Measurements from ENCODE around the gene CXCL14. TPM values are rescaled to one million over a fixed set of nuclear protein-coding genes. Genes with fewer than 3 reads are reported as not detected.
"Not testable (repeated sequence)": the region's sequence is repeated elsewhere in the genome, so short reads cannot be mapped to it uniquely, and the experiment has no call there.

CXCL14 gene
- total RNA-seq, 1 donor, result under 0.01 TPM

DNA sequence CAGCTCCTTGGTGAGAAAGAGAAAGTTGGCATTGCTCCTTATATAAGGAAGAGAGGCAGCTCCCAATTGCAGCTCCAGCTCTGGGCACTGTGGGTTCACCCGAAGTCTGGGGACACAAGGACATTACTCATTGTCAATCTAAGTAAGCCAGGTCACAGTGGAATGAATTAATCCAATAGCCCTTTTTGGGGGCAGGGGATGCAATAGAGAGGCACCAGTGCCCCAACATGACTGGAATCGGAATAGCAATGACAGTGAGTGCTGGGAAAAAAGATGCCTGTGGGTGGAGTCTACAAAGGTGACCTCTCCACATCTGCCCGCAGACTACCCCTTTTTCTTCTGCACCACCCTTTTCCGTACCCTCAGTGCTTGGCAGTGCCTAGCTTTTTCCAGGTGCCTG, 31.9 kb downstream of the CXCL14 start:
- DNase-seq (ENCODE audit: low read depth in 2 of 3, low spot score in 2 of 3), result no peak

DNA sequence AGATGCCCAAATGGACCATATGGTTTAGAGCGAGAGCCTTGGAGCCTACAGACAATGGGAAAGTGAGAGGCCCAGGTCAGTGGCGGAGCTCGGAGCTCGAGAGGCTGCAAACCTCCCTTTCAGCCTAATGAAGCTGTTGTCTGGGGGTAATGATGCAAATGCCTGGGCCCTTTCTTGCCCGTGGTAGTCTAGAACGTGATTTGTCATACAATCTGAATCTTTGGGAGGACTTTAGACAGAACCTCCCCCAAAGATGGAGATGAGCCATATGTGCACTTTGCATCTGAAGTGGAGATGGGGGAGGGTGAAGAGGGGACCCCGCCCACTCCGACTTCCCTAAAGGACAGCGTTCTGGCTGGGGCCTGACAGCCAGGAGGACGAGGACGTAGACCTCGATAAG, 32.7 kb downstream of the CXCL14 start:
- DNase-seq (ENCODE audit: low read depth in 2 of 3, low spot score in 2 of 3), result no peak

DNA sequence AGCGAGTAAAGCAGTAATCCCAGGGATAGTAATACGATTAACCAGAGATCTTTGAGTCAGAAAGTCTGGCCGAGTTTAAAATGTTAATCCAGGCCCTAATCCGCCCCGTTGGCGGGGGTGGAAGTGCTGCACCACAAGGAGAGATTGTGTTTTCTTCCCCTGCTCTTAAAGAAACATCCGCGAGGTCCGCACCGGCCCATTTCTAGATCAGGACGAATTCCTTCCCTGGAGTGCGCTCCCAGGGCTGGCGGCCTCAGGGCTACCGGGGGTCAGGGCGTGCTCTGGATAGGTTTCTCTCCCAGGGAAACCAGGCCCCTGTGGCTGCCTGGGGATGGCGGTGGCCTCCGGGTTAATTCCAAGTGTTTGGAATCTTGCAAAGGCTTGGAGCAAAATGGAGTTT, 33.7 kb downstream of the CXCL14 start:
- no peak for DNase-seq (ENCODE audit: low read depth in 2 of 3, low spot score in 2 of 3)

DNA sequence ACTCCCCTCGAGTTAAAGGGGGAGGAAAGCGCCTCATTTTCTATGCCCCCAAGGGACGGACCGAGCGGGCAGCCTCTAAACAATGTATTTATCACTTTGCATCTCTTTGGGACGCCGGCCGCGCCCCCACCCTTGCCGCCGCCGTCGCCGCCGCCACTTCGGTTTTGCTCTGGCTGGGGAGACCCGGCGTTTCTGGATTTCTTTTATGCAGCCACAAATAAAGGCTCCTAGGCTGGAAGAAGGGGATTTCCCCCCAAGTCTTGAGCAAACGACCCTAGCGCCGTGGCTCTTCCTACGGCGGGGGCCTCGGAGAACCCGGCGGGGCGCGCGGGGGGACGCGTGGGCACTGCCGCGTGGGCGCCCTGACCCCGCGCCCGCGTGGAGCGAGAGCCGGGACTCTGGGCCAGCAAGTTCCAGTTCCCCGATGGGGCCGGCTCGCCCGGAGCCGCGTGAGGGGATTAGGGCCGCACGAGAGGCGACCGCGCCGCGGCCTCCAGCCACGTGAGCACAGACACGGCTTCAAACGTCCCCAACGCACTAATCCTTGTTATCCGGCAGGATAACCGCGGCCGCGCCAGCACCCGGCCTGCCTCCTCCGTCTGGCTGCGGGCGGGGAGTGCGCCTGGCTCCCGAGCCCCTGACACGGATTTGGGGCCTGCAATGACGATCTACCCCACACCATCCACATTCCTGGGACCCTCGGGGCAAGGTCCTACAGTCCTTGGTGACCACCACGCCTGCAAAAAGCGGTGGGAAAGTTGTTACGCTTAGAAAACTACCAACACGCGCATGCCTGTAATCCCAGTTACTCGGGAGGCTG, 35.1 kb downstream of the CXCL14 start:
- DNase-seq (ENCODE audit: low read depth in 2 of 3, low spot score in 2 of 3), result peak in 1 of 3 donors; percentile 24

DNA sequence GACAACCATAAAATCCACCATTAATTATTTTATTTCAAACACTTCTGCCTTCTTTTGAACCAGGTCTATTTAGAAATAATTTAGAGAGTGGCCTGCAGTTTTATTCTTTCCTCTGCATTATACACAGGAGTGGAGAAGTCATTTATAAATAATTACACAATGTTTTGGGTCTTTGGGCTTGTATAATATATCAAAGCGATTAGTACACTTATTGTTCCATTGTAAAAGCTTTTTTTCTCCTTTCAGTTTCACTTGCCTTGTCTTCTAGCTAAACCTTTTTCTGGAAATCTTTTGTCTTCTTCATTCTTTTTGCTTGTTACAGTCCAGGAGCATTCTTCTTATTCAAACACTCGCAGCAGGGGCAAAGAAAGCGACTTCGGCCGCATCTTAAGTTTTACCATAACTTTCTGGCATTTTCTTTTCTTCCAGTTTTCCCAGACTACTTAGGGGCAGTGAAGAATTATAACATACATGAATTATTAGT, 35.7 kb downstream of the CXCL14 start:
- DNase-seq (ENCODE audit: low read depth in 2 of 3, low spot score in 2 of 3), result peak in 1 of 3 donors; percentile 48

DNA sequence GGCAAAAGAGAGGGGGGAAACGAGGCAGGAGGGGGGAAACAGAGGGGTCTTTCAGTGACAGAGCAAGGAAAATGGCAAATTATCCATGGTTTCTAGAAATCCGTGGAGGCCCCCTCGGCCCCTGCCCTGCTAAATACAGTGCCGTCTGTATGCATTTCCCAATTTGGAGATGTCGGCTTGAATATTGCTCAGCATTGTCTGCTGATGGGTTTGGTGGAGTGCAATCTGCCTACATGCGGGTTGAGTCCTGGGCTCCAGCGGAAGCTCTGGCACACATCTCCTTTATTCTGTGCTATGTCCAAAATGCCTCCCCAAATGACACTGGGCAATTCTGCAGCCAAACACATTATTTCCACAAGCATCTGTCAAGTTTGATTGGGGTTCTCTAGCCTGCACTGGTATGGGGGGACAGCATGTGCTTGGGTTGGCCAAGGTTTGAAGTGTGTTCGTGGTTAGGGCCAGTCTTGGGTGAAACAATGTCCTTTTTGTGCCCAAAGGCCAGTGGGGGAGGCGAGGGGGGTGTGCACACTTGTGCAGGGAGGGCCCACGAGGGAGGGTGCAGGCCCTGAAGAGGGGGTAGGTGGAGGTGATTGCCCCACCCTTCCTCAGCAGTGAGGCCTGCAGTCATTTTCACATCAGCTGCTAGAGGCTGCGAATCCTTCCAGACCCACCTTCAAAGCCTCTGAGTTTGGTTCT, 36.8 kb downstream of the CXCL14 start:
- no peak for DNase-seq (ENCODE audit: low read depth in 2 of 3, low spot score in 2 of 3)

DNA sequence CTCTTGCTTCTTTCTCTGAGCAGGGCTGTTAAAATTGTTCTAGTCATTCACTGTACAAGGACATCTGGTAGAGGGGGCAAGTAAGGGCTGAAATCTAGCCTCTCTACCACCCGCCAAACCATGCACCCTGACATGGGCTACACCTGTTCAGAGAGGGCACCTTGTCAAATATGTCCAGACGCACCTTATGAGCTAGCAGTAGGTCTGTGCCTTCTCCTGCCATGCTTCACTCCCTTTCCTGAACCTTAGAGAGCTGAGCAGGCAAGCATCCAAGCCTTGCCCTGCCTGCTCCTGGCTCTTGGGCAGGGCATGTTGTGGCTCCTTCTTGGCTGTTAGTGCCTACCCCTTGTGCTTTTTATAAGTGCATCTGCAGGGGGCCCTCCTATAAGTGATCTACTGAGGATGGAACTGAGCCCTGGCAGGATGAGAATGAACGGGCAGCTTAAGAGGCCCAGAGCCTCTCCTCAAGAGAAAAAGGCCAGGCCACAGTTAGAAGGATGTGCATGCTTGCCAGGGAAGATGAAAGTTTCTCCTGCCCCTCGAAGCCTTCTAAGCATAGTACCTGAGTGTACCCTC, 39.3 kb downstream of the CXCL14 start:
- no peak for DNase-seq (ENCODE audit: low read depth in 2 of 3, low spot score in 2 of 3)

DNA sequence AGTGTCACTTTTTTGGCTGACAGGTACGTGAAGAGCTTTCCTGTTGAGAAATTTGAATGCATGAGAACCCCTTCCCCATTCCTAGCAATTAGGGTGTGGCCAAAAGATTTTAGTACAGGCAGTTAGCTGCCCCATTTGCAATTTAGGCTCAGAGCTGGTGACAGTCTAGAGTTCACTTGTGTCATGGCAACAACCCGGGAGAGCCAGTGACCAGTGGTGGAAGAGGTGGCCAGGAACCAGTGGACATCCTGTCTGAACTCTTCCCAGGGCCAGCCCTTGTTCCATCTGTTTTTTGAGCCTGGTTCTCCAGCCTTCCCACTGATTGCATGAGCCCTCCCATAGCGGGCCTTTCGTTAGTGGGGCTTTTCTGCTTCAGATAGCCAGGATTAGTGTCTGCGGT, 40.5 kb downstream of the CXCL14 start:
- DNase-seq (ENCODE audit: low read depth in 2 of 3, low spot score in 2 of 3), result no peak

DNA sequence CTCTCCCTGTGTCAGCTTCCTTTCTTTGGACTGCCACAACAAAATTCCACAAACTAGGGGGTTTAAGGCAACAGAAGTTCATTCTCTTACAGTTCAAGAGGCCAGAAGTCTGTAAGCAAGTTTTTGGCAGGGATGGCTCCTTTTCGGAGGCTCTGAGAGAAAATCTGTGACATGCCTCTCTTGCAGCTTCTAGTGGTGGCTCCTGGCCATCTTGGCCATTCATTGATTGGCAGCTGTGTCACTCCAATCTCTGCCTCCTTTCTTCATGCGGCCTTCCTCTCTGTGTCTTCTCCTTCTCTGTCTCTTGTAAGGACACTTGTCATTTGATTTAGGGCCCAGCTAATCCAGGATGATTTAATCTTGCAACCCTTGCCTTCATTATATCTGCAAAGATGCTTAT, 41.0 kb downstream of the CXCL14 start:
- no peak for DNase-seq (ENCODE audit: low read depth in 2 of 3, low spot score in 2 of 3)

DNA sequence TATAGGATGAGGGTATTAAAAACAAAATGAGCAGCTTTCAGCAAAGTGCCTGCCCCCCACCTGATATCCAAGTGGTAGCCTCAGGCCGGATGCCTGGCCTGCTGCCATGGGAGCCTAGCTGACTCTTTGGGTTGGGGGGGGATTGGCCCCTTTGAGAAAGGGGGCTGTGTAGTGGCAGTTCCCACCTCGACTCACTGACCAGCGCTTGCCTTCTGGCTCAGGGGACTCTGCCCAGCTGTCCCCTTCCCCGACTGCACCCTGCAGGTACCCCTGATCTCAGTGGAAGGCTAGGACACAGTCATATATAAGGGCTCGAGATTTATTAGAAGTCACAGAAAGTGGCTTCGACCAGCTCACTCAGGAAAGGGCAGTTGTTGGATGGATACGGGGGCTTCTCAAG, 41.5 kb downstream of the CXCL14 start:
- no peak for DNase-seq (ENCODE audit: low read depth in 2 of 3, low spot score in 2 of 3)

DNA sequence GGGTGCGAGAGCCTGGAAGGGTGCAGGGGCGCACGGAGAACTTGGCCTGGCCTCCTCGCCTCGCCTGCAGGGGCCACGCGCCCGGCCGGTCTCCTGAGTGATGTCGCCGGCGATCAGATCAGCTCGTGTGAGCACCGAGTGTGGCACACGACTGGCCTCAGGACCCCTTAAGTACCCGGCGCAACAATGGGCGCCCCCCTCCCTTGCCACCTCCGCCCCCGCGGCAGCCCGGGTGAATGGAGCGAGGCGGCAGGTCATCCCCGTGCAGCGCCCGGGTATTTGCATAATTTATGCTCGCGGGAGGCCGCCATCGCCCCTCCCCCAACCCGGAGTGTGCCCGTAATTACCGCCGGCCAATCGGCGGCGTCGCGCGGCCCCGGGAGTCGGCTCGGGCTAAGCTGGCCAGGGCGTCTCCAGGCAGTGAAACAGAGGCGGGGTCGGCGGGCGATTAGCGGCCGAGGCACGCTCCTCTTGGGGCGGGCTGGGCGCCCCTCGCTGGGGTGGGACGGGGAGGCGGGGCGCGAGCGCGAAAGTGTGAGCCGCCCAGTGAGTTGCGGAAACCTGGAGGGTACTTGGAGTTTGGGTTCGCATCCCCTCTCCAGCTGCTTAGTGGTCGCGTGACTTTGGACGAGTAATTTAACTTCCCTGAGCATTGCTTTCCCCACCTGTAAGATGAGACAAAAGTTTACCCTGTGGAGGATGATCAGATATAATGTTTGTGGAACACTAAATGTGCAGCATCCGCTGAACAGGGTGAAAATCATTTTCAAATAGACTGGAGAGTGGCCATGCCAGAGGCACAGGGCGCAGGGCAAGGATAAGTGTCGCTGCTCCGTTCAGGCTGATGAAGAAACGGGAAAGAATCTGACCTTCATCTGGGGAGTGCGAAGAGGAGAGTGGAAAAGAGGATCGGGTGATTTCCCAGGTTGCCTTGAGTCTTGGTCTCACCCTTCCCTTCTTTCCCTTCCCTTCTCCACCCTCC, 42.7 kb downstream of the CXCL14 start, which contains the start of gene NEUROG1:
TSS of gene NEUROG1 (minus strand) at position 145 of the 982 bp plus-strand sequence. CDS start 274 bp downstream, outside the sequence.
- DNase-seq (ENCODE audit: low read depth in 2 of 3, low spot score in 2 of 3), result no peak

DNA sequence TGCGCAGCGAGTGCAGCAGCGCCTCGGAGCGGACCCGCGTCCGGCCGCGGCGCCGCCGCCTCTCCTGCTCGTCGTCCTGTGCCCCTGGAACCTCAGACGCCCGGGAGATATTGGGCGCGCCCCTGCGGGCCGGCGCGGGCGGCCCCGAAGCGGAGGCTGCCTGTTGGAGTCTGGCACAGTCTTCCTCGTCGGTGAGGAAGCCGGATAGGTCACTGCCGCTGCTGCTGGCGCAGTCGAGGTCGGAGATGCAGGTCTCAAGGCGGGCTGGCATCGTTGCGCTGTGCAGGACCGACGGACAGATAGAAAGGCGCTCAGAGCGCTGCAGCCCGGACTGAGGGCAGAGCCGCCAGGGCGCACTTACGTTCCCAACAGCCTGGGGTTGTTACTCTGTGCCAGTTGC, 43.4 kb downstream of the CXCL14 start:
- no peak for DNase-seq (ENCODE audit: low read depth in 2 of 3, low spot score in 2 of 3)

DNA sequence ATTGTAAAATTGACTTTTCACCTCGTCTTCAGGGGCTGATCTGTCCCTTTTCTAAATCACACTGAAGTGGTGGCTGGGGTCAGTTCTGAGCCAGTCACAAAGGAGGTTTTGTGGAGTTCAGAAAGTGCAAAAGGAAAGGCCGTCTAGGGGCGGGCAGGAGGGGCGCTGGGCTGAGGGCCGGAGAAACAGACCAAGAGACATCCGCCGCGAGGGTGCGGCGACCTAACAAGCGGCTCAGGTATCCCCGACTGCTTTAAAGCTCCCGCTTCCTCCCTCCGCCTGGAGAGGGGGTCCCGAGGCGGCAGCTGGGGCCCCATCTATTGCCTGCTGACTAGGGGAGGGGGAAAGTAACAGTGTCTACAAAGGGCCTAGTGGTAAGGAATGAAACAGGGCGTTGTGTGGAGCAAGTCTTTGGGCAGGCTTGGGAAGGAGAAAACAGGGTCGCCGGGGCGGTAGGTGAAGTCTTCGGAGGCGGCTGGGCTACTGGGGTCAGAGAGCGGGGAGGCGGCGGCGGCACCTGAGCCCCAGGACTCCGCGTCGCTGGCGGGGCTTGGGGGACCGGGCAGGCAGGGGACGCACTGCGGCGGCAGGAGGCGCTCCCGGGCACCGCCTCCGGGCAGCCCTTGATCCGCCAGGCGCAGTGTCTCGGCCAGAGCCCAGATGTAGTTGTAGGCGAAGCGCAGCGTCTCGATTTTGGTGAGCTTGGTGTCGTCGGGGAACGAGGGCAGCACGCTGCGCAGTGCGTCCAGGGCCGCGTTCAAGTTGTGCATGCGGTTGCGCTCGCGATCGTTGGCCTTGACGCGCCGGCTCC, 44.0 kb downstream of the CXCL14 start:
- DNase-seq (ENCODE audit: low read depth in 2 of 3, low spot score in 2 of 3), result peak in 1 of 3 donors; percentile 25

DNA sequence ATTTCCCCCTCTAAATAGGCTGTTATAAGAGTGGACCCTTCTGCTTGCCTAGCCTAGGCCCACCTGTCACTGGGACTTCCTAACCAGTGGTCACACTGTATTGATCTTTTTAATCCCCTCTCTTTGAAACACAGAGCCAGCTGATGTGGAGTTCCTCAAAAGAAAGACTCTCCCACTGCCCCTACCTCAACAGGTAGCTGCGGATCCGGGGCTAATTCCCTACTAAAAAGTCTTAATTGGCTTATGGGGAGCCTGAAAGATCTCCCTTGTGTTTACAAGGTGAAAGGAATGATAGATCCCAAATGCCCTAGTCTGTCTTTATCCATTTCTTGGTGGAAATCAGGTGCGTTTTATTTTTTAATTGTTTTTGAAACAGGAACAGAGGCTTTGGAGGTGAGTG, 45.0 kb downstream of the CXCL14 start:
- DNase-seq (ENCODE audit: low read depth in 2 of 3, low spot score in 2 of 3), result no peak

DNA sequence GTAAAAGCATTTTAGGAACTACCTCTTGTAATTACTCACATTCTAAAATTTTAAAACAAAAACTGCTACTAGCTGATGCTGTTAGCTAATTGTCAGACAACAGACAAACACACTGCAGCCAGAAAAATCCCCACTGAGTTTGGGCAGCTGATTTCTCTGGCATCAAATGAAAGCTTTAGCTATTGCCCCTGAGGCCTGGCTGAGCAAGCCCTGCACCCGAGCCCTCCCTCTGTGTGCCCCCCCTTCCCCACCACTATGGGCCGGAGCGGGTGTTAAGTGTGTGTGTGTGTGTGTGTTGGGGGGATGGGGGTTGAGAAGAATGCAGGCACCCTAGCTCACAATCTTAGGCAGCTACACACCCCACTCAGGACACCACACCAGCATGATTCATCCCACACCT, 45.5 kb downstream of the CXCL14 start:
- no peak for DNase-seq (ENCODE audit: low read depth in 2 of 3, low spot score in 2 of 3)

DNA sequence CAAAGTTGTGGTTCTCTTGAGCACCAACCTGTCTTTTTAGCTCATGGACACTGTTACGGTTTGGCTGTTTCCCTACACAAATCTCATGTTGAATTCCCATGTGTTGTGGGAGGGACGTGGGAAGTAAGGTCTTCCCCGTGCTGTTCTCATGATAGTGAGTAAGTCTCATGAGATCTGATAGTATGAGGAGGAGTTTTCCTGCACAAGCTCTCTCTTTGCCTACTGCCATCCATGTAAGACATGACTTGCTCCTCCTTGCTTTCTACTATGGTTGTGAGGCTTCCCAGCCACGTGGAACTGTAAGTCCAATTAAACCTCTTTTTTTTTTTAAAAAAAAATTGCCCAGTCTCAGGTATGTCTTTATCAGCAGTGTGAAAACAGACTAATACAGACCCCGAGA, 49.2 kb downstream of the CXCL14 start:
- DNase-seq (ENCODE audit: low read depth in 2 of 3, low spot score in 2 of 3), result not testable (repeated sequence)

DNA sequence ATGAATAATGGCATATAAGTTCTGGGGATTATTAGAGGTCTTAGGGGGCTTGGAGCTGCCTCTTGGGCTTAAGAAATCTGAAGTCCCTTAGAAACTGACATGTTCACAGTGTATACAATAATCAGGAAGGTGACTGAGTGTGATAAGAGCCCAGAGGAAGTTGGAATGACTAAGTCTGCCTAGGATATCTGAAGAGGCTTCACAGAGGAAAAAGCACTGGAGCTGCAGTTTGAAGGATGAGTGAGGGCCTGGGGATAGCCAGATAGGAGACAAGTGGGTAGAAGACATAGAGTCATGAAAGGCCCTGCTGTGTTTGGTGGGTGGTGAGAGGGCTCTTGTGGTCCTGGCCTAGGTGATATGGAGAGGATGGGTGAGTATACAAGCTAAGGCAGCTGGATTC, 51.9 kb downstream of the CXCL14 start:
- no peak for DNase-seq (ENCODE audit: low read depth in 2 of 3, low spot score in 2 of 3)

DNA sequence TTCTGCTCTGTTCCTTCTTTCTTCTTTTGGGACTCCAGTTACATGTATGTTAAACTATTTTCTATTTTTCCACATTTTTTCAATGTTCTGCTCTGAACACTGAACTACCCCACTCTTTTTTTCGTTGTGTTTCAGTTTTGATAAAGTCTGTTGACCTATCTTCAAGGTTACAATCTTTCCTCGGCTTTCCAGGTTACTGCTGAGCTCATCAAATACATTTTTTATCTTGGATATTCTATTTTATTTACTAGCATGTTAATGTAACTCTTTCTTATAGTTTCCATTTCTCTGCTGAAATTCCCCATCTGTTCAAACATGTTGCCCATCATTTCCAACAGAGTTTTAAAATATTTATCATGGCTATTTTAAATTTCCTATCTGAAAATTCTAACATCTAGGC, 56.8 kb downstream of the CXCL14 start:
- DNase-seq (ENCODE audit: low read depth in 2 of 3, low spot score in 2 of 3), result no peak
